Fibroblast of skin of left biceps (primary cell): Measurements from ENCODE around the gene LIMCH1.
A peak's percentile ranks its signal among the peaks of the same experiment; 100 is the strongest.
"Not testable (repeated sequence)": the region's sequence is repeated elsewhere in the genome, so short reads cannot be mapped to it uniquely, and the experiment has no call there.

Experiments used
- DNase-seq, 2 experiments: peaks; one replicate each; pipeline ENCODE4 v3.0.0-alpha.2; 2013; ENCODE audit warnings: low read depth in 2 of 2

LIMCH1 gene

DNA sequence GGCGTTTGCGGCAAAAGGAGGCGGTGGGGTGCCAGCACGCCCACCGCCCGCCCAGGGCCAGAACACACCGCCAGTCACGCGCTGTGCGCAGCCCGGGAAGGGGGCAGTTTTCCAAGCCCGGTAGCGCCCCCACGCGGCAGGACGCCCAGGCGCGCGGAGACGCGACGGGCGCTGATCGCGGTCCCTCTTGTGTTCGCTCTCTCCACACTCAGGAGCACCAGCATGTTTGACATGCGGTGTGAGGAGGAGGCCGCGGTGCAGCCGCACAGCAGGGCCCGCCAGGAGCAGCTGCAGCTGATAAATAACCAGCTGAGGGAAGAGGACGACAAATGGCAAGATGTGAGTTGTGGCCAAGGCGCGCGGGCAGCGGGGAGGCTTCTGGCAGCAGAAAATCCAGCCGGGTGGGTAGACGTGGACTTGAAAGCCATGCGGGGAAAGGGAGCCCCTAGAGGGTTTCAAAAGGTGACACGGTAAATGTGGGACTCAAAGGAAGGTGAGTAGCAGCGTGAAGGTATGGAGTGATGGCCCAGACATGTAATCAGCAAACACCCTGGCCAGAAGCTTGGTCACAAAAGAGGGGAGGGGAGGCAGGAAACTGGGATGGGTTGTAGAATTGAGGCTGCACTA is 106.4 kb downstream of the LIMCH1 start:
- no peak for DNase-seq

DNA sequence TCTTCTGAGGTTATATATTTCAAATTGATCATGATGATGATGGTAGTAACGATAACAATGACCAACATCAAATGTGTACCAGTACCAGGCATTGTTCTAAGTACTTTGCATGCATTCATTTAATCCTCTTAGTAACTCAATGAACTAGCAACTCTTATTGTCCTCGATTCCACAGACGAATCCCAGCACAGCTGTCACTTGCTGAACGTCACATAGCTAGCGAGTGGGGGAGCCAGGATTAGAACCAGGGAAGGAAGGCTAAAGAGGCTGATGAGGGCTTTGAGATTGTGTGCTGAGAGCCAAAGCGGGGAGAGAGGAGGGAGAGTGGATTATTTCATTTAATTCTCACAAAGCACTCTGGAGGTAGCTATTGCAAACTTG is 106.9 kb downstream of the LIMCH1 start:
- no peak for DNase-seq

DNA sequence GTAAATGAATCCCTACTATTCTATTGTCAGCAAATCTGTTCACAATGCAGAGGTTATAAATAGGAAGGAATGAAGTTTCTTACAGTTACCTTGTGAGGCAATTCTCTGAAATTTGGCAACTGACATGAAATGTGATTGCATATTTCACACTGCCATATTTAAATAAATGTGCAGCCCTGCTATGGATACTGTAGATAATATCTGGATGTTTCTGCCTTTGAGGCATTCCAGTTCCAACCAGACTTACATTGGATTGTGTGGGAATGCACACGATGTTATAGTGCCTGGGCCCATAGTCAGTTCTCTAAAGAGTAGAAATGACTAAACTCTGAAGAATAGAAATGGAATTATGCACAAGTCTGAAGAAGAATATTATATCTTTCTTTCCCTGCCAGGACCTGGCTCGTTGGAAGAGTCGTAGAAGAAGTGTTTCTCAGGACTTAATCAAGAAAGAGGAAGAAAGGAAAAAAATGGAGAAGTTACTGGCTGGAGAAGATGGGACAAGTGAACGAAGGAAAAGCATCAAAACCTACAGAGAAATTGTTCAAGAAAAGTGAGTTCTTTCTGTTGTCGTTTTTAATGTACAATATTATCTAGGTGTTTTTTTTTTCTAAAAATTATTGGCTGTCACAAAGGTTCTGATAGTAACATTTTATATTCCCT is 107.9 kb downstream of the LIMCH1 start:
- no peak for DNase-seq

DNA sequence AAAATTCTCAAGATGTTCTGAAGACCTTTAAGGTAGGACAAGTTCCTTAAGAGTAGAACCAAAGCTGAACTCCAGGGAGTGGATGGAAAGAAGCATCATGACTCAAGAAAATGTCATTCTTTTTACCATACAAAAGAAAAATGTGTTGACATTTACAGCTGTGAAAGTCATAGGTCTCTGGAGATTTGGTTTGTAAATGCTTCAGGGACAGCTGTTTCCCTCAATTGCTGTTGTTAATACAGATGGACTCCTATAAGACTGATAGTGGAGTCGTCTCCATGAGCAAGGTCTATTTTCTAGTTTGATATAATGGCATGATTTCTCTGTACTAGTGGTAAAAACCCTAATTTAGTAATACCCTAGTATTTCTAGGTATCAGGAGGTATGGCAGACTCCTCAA is 108.9 kb downstream of the LIMCH1 start:
- no peak for DNase-seq

DNA sequence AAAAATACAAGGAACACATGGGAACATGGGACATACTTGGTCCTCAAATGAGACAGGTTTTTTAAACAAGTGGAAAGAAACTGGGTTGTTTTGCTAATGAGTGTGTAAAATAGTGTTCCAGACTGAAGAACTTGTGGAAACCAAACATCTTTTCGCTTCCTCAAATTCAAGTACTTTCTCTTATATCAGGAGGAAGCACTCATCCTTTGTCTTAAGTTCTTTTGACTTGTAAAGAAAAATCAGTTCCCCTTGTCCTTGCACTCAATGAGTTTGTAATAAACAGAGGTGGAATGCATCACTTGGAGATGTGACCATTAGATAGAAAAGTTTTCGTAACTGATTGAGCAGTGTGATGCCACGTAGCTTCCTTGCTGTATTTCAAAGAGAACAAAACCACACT is 109.4 kb downstream of the LIMCH1 start:
- DNase-seq: no peak

DNA sequence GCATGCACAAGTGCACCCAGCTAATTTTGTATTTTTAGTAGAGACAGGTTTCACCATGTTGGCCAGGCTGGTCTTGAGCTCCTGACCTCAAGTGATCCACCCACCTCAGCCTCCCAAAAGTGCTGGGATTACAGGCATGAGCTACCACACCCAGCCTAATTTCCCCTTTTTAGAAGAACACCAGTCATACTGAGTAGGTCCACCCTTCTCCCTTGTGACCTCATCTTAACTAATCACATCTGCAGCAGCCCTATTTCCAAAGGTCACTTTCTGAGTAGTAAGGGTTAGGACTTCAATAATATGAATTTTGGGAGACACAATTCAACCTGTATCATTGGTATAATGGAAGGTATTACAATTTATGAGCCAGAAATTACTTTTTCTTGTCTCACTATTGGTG is 113.2 kb downstream of the LIMCH1 start:
- not testable (repeated sequence) for DNase-seq

DNA sequence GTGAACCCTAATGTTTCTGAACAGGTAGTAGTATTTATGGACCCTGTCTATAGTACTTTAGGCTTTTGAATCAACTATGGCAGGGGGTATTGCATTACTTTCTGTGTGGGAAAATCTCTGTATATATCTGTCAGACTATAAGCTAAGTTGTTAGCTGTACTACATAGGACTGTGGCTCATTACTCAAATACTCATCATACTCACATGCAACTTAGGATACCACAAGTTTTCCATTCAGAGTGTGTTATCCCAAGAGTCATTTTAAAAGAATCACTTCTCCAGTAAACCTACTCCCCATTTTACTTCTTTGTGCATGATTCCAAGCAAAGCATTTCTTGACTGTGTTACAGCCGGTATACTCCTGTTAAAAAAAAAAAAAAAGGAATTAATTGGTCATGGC is 115.0 kb downstream of the LIMCH1 start:
- no peak for DNase-seq

DNA sequence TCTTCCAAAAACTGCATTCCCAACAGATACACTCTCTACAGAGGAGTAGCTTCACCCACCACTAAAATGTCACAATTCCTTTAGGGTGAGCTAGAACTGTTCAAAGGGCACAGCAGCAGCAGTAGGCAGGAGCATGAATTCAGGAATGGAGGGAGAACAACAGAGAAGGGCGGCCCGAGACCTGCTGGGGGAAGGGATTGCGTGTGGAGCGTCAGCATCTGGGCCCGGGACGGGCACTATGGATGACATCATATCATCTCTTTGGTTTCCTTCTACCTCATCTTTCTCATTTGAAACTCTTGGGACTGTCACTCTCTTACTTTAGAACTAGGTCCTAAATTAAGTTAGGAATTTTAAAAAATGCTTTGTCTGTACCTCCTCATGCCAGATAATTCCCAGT is 115.6 kb downstream of the LIMCH1 start:
- DNase-seq: no peak

DNA sequence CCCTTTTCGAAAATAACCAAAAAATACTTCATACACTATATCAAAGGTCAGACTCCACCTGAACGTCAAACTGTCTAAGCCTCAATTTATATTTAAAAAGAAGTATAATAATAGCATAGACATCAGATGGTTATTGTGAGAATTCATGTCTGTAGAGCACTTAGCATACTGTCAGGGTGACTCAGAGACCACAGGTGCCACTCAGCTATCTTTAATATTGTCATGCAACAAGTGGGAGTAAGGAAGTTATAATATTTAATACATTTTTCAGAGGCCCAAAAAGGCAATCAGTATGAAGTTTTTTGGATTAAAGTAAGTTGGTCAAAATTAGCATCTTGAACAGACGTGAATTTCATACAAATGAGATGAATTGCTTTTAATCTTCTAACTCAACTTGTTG is 117.2 kb downstream of the LIMCH1 start:
- DNase-seq: no peak

DNA sequence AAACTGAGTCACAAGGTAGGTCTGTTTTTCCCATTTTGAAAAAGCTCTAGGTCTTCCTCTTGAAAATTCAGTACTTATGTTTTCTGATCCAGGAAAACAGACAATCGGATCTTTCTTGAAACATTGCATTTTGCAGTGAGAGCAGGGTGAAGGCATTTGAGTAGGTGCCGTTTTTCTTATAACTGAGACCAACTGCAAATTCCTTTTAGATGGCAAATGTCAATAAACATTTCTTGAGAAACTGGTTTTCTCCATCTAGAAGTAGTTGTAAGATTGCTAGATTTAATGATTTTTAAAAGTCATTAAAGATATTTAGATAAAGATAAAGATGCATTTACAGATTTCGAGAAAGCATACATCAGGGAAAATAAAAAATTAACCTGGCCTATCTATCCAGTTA is 118.1 kb downstream of the LIMCH1 start:
- DNase-seq: no peak

DNA sequence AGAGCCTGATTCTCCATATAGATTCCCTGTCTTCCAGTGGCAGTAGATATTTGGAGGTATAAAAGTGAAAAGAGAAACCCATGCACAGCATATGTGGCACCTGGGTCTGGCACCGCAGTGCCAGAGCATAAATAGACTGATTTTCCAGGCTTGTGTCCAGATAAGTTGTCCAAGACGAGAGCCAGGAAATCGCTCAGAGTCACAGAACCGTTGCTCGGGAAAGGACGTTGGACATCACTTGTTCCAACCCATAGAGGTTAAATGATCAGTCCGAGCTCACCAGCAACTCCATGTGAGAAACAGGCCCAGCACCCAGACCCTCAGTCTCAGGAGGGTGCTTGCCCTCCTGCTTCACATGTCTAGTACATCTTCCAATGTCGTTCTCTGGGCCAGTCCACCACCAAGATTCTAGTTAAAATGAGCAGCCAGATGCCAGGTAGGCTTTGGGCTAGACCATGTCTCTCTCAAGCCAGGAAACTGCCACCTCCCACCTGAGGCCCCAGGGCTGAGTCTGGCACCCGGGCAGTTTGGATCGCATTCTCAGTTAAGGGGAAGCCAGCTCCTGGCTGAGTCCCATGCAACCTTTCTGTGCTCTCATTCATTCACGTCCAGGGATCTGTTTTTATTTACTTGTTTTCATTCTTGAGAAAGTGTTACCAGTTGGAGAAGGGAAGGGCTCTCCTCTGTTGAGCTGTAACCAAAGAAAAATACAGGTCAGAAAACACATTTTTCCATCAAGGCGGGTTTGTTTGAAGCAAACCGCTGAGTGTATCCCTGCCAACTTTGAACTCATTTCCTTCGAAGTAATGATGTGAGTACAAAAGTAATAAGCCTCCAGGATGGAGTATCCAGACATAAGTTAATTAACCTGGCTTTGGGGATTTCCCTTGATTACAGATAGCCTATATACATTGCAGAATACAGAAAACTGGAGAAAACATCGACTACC is 118.9 kb downstream of the LIMCH1 start:
- no peak for DNase-seq

DNA sequence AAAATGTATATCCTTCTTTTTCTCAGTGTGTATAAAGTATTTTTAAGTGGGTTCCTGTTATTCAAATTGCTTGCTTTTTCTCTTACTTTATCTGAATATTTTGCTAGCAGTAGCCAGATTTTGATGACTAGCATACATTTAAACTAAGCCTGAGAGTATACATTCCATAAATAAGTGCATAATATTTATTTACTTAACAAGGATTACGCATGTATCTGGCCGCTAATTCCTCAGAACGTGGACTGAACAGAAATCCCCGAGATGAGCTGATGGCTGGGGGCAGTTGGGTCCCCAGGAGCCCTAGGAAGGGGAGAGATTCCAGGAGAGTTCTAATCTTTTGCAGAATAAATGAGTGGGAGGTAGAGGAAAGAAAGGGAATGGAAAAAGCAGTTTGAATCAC is 119.6 kb downstream of the LIMCH1 start:
- DNase-seq: no peak

DNA sequence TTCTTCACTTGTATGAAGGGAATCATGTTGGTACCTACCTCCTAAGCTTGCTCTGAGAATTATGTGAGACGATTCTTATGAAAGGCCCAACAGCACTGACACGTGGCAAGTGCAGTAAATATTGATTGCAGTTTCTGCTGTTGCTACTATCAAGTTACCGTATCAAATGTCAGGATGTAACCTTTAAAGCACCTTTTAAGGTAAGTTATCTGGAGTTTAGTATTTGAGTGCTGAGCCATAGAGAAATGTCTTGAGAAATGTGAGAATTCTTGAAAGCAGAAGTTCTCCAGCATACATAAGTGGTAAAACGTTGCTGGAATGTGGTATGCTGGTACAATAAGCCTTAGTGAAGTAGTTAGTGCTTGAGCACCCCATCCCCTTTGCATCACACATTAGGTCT is 120.2 kb downstream of the LIMCH1 start:
- DNase-seq: no peak

DNA sequence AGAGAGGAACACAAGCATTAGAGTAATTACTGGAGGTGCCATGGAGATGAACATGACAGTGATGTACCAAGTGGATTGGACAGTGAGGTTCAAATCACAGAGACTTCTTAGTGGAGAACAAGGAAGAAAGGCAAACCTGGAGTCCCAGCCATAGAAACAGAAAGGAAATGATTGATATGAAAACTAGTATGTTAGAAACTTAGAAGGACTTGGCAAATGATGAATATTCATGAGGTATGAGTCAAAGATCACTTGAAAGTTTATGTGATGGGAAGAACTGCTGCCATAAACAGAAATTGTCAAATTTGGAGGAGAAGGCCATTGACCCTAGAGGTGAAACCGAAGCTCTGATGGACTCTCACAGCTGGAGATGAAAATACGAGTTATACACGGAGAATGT is 122.4 kb downstream of the LIMCH1 start:
- no peak for DNase-seq

DNA sequence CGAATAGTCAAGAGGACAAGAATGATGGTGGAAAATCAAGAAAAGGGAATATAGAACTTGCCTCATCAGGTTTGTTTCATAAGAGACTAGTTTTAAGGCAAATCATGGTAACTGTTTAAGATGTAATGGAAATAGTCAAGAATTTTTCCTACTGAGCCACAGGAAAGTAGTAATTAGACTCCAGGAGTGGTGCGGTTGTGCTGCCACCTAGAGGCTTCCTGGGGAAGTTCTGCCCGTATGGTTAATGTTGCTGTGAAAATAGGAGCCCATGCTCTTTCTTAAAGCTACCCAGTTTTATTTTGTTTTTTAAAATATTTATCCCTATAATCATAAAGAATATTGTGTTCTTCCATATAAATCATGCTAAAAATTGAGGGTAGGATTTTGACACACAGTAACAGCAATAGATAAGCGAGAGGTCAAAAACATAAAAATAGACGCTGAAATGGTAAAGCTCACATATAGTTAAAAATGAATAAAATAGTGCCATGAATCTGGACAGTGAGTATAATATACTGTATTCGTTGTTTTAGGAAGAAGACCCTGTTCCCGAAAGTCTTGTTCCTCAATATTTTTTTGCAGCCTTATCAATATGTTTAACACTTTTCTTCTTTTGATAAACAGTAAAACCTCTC is 123.6 kb downstream of the LIMCH1 start:
- peak in 1 of 2 experiments; percentile 10 for DNase-seq

DNA sequence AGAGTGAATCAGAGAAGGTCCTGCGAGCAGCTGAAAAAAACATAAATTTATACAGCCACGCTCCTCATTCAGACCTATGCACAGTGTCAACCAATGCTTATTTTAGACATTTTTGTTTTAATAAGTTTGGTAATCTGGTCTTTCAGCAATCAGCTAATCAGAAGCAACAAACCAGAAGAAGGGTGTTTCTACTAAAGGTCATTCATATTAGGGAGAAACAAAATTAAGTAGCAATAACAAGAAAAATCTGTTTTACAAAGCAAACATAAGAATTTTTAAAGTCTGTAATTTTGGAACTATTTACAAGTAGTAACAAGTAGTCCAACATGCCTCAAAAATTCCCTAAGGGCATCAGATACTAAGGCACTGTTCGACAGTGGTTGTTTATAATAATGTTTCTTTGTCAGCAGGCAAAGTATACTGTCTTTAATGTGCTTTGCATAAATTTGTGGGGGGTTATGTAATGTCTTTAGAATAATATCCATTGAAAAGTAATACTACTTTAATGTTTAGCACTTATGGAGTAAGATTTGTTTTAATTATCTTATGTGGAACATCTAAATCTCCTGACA is 127.8 kb downstream of the LIMCH1 start:
- no peak for DNase-seq

DNA sequence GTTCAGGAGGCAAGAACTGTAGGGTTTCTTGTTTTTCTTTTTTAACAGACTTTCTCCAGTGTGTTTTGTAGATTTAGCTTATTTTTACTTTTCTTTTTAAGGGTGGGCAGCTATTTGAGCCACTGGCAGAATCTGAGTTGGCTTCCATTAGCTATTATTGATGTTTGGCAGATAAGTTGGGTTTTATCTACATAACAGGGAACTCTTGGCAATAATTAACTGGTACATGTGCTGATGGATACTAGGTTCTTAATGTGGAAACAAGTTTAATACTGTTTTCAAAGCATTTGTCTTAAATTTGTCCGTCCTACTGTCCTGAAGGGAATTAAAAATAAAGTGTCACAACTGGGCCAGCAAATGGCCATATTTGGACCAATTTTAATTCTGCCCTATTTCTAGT is 130.1 kb downstream of the LIMCH1 start:
- no peak for DNase-seq

DNA sequence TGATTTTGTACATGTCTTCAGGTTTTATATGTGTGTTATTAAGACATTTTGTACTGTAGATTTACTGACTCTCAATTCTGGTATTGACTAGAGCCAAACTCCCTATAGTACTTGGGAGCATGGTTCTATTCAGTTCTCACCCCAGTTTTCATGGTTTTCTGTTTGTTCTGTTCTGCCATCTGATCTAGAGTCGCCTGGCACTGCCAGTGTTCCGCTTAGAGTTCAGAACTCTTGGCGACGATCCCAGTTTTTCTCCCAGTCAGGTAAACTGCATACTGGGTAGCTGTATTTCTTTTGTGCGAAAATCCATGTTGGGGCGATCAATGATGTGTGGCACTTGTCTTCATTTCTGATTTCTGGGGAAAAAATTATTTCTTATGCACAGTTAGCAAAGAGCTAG is 132.6 kb downstream of the LIMCH1 start:
- DNase-seq: no peak

DNA sequence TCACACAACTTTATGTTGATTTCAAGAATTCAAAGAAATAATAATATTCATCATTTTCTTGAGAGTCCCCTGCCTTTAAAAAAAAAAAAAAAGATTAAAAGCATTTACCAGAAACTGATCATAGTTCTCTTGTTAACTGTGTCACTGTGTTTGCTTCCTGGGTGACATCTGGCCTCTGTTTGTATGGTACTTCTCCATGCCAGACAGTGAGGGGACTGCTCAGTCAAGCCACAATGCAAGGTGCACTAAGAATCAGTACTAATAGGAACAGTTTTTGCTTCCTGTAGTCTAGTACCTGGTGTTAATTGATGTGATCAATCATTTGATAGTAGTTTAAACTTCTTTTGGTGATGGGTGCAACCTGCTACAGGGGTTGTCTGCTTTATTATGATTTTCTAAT is 133.0 kb downstream of the LIMCH1 start:
- DNase-seq: no peak

DNA sequence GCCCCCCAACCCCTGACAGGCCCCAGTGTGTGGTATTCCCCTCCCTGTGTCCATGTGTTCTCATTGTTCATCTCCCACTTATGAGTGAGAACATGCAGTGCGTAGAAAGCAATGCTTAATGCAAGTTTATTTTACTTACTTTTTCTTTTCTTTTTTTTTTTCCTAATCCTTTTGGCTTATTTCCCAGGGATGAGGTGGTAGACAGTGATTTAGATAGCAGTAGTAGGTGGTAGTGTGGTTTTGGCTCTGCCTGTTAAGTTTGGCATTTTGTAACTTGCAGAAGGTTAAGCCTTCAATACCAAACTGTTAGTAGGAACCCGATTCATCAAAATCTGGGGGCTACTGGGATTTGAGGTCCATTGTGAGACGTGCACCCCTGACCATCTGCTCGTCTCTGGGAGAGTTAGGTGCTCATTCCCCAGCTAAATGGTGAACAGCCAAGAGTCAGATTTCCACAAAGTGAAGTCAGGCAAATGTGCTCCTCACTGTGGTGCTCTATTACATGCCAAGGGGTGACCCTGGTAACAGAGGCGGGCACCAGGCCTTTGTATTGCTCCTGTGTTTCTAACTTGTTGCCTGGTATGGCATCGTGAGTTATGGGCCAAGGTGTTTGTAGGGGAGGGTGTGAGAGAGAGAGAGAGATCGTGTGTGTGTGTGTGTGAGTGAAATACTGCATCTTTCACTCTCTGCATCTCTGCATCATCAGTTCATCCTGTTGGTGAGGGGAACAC is 140.3 kb downstream of the LIMCH1 start:
- no peak for DNase-seq

DNA sequence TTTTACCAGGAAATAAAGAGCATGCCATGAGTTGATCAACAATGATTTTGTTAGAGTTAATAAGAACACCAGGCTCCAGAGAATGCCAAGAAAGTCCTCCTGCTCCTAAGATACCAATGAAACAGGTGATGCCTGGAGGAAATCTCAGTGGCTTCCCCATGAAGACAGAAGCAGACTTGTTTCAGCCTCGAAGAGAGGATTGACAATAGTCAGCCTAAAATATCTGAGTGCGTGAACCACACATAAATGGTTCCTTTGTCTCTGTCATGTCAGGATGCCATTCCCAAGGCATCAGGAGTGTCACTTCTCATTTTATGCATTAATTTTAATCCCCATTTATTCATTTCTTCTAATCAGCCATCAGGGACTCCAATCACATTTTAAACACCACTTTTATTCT is 141.0 kb downstream of the LIMCH1 start:
- DNase-seq: no peak
